ENCODE results near the gene CDX2.

Gene CDX2

GRCh38 chr13:27918041-27918917, 50.8 kb downstream of the CDX2 start:
- Histone ChIP-seq H3K4me3 (ENCODE audit: low read depth in 1 of 2, low read length in 2 of 2) (peak overlapping the region in 1 of 2 donors; percentile 26), H3K27me3 (ENCODE audit: low read depth, low read length) (peaks cover 58% of the 10 kb centered on the region)

GRCh38 chr13:27917121-27917947, 51.8 kb downstream of the CDX2 start:
- no peaks in the 10 kb centered on the region for H3K9me3 ChIP-seq (ENCODE audit: control insufficient read depth in 1 of 2, low read length in 2 of 2)
- peaks cover 0 to 41% of the 10 kb centered on the region in 2 donors for H3K4me1 ChIP-seq (ENCODE audit: control insufficient read depth in 1 of 2, insufficient read depth in 2 of 2, low read length in 2 of 2)
- H3K27me3 ChIP-seq (ENCODE audit: low read depth, low read length) = peaks cover 48% of the 10 kb centered on the region
- no peak overlapping the region for H3K27ac ChIP-seq (ENCODE audit: low read length)
- peak overlapping the region in 1 of 2 donors; percentile 26 for H3K4me3 ChIP-seq (ENCODE audit: low read depth in 1 of 2, low read length in 2 of 2)
- H3K36me3 ChIP-seq (ENCODE audit: control insufficient read depth in 1 of 2, insufficient read depth in 2 of 2, low read length in 2 of 2) = no peaks in the 10 kb centered on the region

More at GRCh38 chr13:27918041-27918917, 50.8 kb downstream of the CDX2 start:
- no peaks in the 10 kb centered on the region for H3K9me3 ChIP-seq (ENCODE audit: control insufficient read depth in 1 of 2, low read length in 2 of 2)
- no peaks in the 10 kb centered on the region for H3K36me3 ChIP-seq (ENCODE audit: control insufficient read depth in 1 of 2, insufficient read depth in 2 of 2, low read length in 2 of 2)
- peaks cover 0 to 41% of the 10 kb centered on the region in 2 donors for H3K4me1 ChIP-seq (ENCODE audit: control insufficient read depth in 1 of 2, insufficient read depth in 2 of 2, low read length in 2 of 2)
- peak overlapping the region; percentile 71 for H3K27ac ChIP-seq (ENCODE audit: low read length)

GRCh38 chr13:27915301-27916207, 53.6 kb downstream of the CDX2 start:
- Histone ChIP-seq H3K4me1 (ENCODE audit: control insufficient read depth in 1 of 2, insufficient read depth in 2 of 2, low read length in 2 of 2) (peaks cover 0 to 24% of the 10 kb centered on the region in 2 donors), H3K27me3 (ENCODE audit: low read depth, low read length) (peaks cover 35% of the 10 kb centered on the region), H3K27ac (ENCODE audit: low read length) (no peak overlapping the region), H3K9me3 (ENCODE audit: control insufficient read depth in 1 of 2, low read length in 2 of 2) (no peaks in the 10 kb centered on the region), H3K4me3 (ENCODE audit: low read depth in 1 of 2, low read length in 2 of 2) (no peak overlapping the region), H3K36me3 (ENCODE audit: control insufficient read depth in 1 of 2, insufficient read depth in 2 of 2, low read length in 2 of 2) (no peaks in the 10 kb centered on the region)

- peaks cover 20% of the 10 kb centered on the region for H3K27me3 ChIP-seq (ENCODE audit: low read depth, low read length)
- H3K4me1 ChIP-seq (ENCODE audit: control insufficient read depth in 1 of 2, insufficient read depth in 2 of 2, low read length in 2 of 2) = peaks cover 0 to 13% of the 10 kb centered on the region in 2 donors
- H3K9me3 ChIP-seq (ENCODE audit: control insufficient read depth in 1 of 2, low read length in 2 of 2) = no peaks in the 10 kb centered on the region
- no peak overlapping the region for H3K4me3 ChIP-seq (ENCODE audit: low read depth in 1 of 2, low read length in 2 of 2)
- H3K36me3 ChIP-seq (ENCODE audit: control insufficient read depth in 1 of 2, insufficient read depth in 2 of 2, low read length in 2 of 2) = no peaks in the 10 kb centered on the region
- H3K27ac ChIP-seq (ENCODE audit: low read length) = no peak overlapping the region
These were observed 56.0 kb downstream of the CDX2 start for GRCh38 chr13:27913160-27913559.

- Histone ChIP-seq H3K27me3 (ENCODE audit: low read depth, low read length) (peaks cover 13% of the 10 kb centered on the region), H3K36me3 (ENCODE audit: control insufficient read depth in 1 of 2, insufficient read depth in 2 of 2, low read length in 2 of 2) (no peaks in the 10 kb centered on the region), H3K9me3 (ENCODE audit: control insufficient read depth in 1 of 2, low read length in 2 of 2) (no peaks in the 10 kb centered on the region), H3K27ac (ENCODE audit: low read length) (no peak overlapping the region), H3K4me3 (ENCODE audit: low read depth in 1 of 2, low read length in 2 of 2) (no peak overlapping the region), H3K4me1 (ENCODE audit: control insufficient read depth in 1 of 2, insufficient read depth in 2 of 2, low read length in 2 of 2) (no peaks in the 10 kb centered on the region)
These were observed 57.6 kb downstream of the CDX2 start for GRCh38 chr13:27911521-27911920.

Data from muscle layer of duodenum (tissue), 2 donors.